ENCODE data around the gene GPR179. TPM values are rescaled to one million over a fixed set of nuclear protein-coding genes. Genes with fewer than 3 reads are reported as not detected.

The GPR179 gene
- total RNA-seq, 1 experiment from 2014 or later: 0.17 TPM

DNA sequence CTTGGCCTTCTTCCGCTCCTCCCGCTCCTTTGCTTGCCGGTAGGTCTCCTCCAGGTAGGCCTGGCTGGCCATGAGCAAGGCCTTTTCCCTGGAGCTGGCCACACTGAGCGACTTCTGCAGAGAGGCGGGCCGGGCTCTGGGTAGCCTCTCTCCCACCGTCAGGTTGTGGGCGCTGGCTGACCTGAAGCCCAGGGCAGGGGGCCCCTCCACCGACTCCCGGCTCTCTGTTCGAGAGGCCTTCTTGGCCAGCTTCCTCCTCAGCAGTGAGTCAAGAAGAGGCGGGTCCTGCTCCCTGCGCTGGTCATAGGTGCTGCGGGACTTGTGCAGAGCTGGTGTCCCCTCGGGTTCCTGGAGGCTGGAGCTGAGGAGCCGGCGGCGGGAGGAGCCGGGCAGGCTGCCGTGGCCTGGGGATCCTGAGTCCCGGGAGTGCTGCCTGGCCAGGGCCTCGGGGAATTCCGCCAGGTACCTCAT is 12.8 kb downstream of the GPR179 start:
- H3K9me3 ChIP-seq (ENCODE audit: control insufficient read depth in 1 of 2, insufficient read depth in 1 of 2, low read depth in 1 of 2, low read length in 2 of 2): no peaks in the 10 kb centered on the region
- H4K20me1 ChIP-seq (ENCODE audit: insufficient read depth): no peaks in the 10 kb centered on the region
- H3K27me3 ChIP-seq (ENCODE audit: insufficient read depth, low read length): no peaks in the 10 kb centered on the region
- DNase-seq (ENCODE audit: low read depth, low spot score) (no peak), ATAC-seq (no peak)
- H3K4me3 ChIP-seq (replicated peaks in 1 of 2; ENCODE audit: low read depth in 1 of 2, low read length in 2 of 2): no peak overlapping the region
- no peaks in the 10 kb centered on the region for H3K79me2 ChIP-seq (ENCODE audit: insufficient read depth, low read length)
- CTCF ChIA-PET: interaction anchor here (1.3 to 1.8 kb wide), 2 partner anchors 9 to 11 kb away, joined by 4 to 6 read pairs; no protein-coding TSS in a partner anchor
- intact Hi-C loops (cut with micrococcal nuclease): loop anchor here (5.0 kb wide), 1 partner anchor 81 kb away; no protein-coding TSS in a partner anchor
- TF ChIP-seq POLR2AphosphoS5 (IDR thresholded peaks at IDR 0.05; ENCODE audit: low read depth, low read length): no peak
- no peak for TF ChIP-seq CBX3 (IDR thresholded peaks at IDR 0.05; ENCODE audit: low read depth)
- TF ChIP-seq EGR1 (IDR thresholded peaks at IDR 0.05; ENCODE audit: low read depth): no peak
- no peak for TF ChIP-seq YY1 (IDR thresholded peaks at IDR 0.05; ENCODE audit: extremely low read depth, insufficient replicate concordance, low read depth, low read length)
- no peak for TF ChIP-seq EZH2 (IDR thresholded peaks at IDR 0.05)
- TF ChIP-seq SP1 (IDR thresholded peaks at IDR 0.05; ENCODE audit: low read depth): no peak
- no peak overlapping the region for H3K27ac ChIP-seq (ENCODE audit: low read depth, low read length)
- RAD21 ChIA-PET (ENCODE audit: low non-redundant PET in 1 of 2, low total read pairs in 2 of 2, uncharacterized antibody in 2 of 2, unreplicated experiment in 2 of 2): no interaction called here
- H3K9ac ChIP-seq (ENCODE audit: low read length): no peak overlapping the region
- no peaks in the 10 kb centered on the region for H3K9me2 ChIP-seq (ENCODE audit: insufficient read depth)
- POLR2A ChIA-PET: no interaction called here
- H2AFZ ChIP-seq (ENCODE audit: low read depth, low read length, poor library complexity, severe bottlenecking): no peak overlapping the region
- no peak overlapping the region for H3K4me2 ChIP-seq (ENCODE audit: low read length)
- H3K4me1 ChIP-seq (ENCODE audit: control insufficient read depth in 1 of 2, insufficient read depth in 2 of 2, low read length in 2 of 2): no peaks in the 10 kb centered on the region
- H3K36me3 ChIP-seq (ENCODE audit: control insufficient read depth in 1 of 2, insufficient read depth in 2 of 2, low read length in 2 of 2): no peaks in the 10 kb centered on the region
- BruUV-seq (replicated peaks): no TSS peak

DNA sequence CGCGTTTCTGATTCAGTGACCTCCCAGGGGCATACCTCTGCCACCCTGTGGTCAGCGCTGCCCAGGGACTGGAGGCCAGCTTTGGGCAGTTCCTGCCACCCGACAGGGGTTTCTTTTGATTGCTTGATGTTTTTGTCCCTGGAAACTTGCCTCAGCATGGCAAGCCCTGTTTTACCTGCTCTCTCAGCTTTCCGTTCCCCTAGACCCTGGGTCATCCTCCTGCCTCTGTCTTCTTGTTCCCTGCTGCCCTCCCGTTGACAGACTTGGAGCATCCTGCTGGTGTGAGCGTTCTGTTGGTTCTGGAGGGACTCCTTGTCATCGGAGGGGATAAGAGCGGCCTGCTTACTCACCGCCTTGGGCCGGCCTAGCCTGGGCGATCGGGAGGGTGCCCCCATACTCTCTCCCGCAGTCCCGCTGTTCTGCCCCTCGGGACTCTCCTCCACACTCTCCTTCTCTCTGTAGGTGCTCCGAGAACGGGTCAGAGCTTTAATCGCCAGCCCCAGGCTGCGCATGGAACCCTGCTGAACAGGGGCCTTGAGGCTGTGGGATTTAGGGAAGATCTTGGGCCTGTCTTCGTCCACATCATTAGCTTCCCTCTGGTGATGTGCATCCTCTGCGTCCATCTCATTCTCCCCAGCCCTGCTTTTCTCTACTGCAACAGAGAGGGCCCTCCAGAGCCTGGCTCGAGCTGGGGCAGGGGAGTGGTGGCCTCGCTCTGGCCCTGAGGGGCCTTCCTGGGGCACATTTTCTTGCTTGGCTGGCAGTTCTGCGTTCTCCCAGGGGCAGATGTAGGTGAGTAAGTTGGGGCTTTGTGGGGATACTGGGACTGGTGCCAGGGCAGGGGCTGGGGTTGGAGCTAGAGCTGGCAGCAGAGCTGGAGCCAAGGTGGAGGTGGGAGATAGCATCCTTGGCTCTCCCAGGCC is 13.7 kb downstream of the GPR179 start:
- H3K4me2 ChIP-seq (ENCODE audit: low read length): no peak overlapping the region
- RAD21 ChIA-PET (ENCODE audit: low non-redundant PET in 1 of 2, low total read pairs in 2 of 2, uncharacterized antibody in 2 of 2, unreplicated experiment in 2 of 2): no interaction called here
- no peaks in the 10 kb centered on the region for H3K4me1 ChIP-seq (ENCODE audit: control insufficient read depth in 1 of 2, insufficient read depth in 2 of 2, low read length in 2 of 2)
- no peak overlapping the region for H3K4me3 ChIP-seq (replicated peaks in 1 of 2; ENCODE audit: low read depth in 1 of 2, low read length in 2 of 2)
- intact Hi-C loops (cut with micrococcal nuclease): loop anchor here (5.0 kb wide), 1 partner anchor 82 kb away; no protein-coding TSS in a partner anchor
- no peaks in the 10 kb centered on the region for H3K9me3 ChIP-seq (ENCODE audit: control insufficient read depth in 1 of 2, insufficient read depth in 1 of 2, low read depth in 1 of 2, low read length in 2 of 2)
- no peaks in the 10 kb centered on the region for H3K27me3 ChIP-seq (ENCODE audit: insufficient read depth, low read length)
- DNase-seq (ENCODE audit: low read depth, low spot score) (no peak), ATAC-seq (no peak)
- no peaks in the 10 kb centered on the region for H3K9me2 ChIP-seq (ENCODE audit: insufficient read depth)
- H3K79me2 ChIP-seq (ENCODE audit: insufficient read depth, low read length): no peaks in the 10 kb centered on the region
- H2AFZ ChIP-seq (ENCODE audit: low read depth, low read length, poor library complexity, severe bottlenecking): no peak overlapping the region
- CTCF ChIA-PET: interaction anchor here (1.3 to 1.8 kb wide), 2 partner anchors 8 to 10 kb away, joined by 4 to 6 read pairs; no protein-coding TSS in a partner anchor
- POLR2A ChIA-PET: no interaction called here
- no TSS peak for BruUV-seq (replicated peaks)
- no peak overlapping the region for H3K27ac ChIP-seq (ENCODE audit: low read depth, low read length)
- no peaks in the 10 kb centered on the region for H4K20me1 ChIP-seq (ENCODE audit: insufficient read depth)
- H3K36me3 ChIP-seq (ENCODE audit: control insufficient read depth in 1 of 2, insufficient read depth in 2 of 2, low read length in 2 of 2): no peaks in the 10 kb centered on the region
- no peak overlapping the region for H3K9ac ChIP-seq (ENCODE audit: low read length)
- TF ChIP-seq RAD21 (IDR thresholded peaks at IDR 0.05; ENCODE audit: low read depth): no peak
- TF ChIP-seq POLR2A (IDR thresholded peaks at IDR 0.05; ENCODE audit: borderline replicate concordance, extremely low read depth, insufficient read depth, insufficient read length): no peak
- TF ChIP-seq ZFX (IDR thresholded peaks at IDR 0.05): no peak
- TF ChIP-seq EGR1 (IDR thresholded peaks at IDR 0.05; ENCODE audit: low read depth): no peak
- TF ChIP-seq, protein P1, sequence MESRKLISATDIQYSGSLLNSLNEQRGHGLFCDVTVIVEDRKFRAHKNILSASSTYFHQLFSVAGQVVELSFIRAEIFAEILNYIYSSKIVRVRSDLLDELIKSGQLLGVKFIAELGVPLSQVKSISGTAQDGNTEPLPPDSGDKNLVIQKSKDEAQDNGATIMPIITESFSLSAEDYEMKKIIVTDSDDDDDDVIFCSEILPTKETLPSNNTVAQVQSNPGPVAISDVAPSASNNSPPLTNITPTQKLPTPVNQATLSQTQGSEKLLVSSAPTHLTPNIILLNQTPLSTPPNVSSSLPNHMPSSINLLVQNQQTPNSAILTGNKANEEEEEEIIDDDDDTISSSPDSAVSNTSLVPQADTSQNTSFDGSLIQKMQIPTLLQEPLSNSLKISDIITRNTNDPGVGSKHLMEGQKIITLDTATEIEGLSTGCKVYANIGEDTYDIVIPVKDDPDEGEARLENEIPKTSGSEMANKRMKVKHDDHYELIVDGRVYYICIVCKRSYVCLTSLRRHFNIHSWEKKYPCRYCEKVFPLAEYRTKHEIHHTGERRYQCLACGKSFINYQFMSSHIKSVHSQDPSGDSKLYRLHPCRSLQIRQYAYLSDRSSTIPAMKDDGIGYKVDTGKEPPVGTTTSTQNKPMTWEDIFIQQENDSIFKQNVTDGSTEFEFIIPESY (IDR thresholded peaks at IDR 0.05; ENCODE audit: extremely low read depth, insufficient replicate concordance, low read length): no peak
- TF ChIP-seq EZH2 (IDR thresholded peaks at IDR 0.05): no peak
- TF ChIP-seq, protein P2, sequence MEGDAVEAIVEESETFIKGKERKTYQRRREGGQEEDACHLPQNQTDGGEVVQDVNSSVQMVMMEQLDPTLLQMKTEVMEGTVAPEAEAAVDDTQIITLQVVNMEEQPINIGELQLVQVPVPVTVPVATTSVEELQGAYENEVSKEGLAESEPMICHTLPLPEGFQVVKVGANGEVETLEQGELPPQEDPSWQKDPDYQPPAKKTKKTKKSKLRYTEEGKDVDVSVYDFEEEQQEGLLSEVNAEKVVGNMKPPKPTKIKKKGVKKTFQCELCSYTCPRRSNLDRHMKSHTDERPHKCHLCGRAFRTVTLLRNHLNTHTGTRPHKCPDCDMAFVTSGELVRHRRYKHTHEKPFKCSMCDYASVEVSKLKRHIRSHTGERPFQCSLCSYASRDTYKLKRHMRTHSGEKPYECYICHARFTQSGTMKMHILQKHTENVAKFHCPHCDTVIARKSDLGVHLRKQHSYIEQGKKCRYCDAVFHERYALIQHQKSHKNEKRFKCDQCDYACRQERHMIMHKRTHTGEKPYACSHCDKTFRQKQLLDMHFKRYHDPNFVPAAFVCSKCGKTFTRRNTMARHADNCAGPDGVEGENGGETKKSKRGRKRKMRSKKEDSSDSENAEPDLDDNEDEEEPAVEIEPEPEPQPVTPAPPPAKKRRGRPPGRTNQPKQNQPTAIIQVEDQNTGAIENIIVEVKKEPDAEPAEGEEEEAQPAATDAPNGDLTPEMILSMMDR (IDR thresholded peaks at IDR 0.05 in 2 of 3, conservative IDR thresholded peaks at IDR 0.05 in 1 of 3; ENCODE audit: borderline replicate concordance in 1 of 3, insufficient read depth in 1 of 3, low read depth in 2 of 3, low read length in 2 of 3): no peak
- no peak for TF ChIP-seq CEBPB (IDR thresholded peaks at IDR 0.05; ENCODE audit: low read depth)
- TF ChIP-seq YY1 (IDR thresholded peaks at IDR 0.05; ENCODE audit: extremely low read depth, insufficient replicate concordance, low read depth, low read length): no peak
- TF ChIP-seq JUND (IDR thresholded peaks at IDR 0.05): no peak
- no peak for TF ChIP-seq SP1 (IDR thresholded peaks at IDR 0.05; ENCODE audit: low read depth)
- no peak for TF ChIP-seq CBX3 (IDR thresholded peaks at IDR 0.05; ENCODE audit: low read depth)

Measured in HCT116 (cell line).